ENCODE data around the gene RBM19. TPM values are rescaled to one million over a fixed set of nuclear protein-coding genes. Genes with fewer than 3 reads are reported as not detected.

The RBM19 gene
- polyA plus RNA-seq, 2 of the 4 experiments (the other 2 are of a cell fraction): 16.0 to 18.6 TPM

DNA sequence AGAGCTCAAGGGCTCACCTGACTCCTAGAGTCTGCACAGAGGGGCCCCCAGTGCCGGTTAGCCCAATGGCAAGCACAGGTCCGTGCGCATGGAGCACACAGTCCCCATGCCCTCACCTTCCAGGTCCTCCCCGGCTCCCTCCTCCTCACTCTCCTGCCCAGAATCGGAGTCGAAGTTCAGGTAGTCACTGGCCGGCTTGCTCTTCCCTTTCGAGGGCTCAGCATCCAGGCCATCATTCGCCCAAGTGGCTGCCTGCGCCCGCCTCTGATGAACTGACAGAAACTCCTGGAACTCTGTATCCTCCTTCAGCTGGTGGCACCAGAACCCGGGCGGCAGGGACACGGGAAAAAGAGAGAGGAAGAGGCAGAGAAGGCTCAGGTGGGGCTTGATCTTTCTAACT, 7.0 kb downstream of the RBM19 start:
- no peak overlapping the region for H3K4me2 ChIP-seq
- FAIRE-seq (no peak), ATAC-seq (no peak), DNase-seq (ENCODE audit: low read depth in 1 of 2, low spot score in 1 of 2) (no peak)
- H3K4me3 ChIP-seq: no peak overlapping the region
- 95% methylated on average over 14 of the region's 14 CpGs for WGBS (ENCODE audit: missing lambda C conversion rate)
- CTCF ChIA-PET: no interaction called here
- H3K27ac ChIP-seq: no peak overlapping the region
- no peaks in the 10 kb centered on the region for H3K9me3 ChIP-seq
- H3K4me1 ChIP-seq: no peaks in the 10 kb centered on the region
- POLR2A ChIA-PET: no interaction called here
- TF ChIP-seq CHD2 (IDR thresholded peaks at IDR 0.05; ENCODE audit: low read length, partially characterized antibody): no peak
- no peak for TF ChIP-seq EP300 (IDR thresholded peaks at IDR 0.05)
- TF ChIP-seq EHF (CRISPR knock-in tag; IDR thresholded peaks at IDR 0.05): no peak
- TF ChIP-seq SMC3 (IDR thresholded peaks at IDR 0.05): no peak

DNA sequence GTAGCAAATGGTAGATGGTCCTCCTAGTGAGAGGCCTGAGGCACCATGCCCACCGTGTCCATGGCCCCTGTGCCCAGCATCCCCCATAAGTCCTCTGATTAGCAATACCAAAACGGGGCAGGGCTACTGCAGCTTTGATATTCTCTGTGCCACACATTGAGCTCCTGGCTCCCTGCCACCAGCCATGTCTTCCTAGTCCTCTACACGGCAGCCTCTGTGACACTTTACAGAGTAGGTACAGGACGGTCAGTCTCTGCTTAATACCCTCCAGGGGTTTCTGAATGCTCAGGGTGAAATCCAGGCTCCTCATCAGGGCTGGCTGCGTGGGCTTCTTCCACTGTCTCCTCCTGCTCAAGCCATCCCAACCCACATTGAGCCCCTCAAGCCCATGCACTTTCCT, 8.0 kb downstream of the RBM19 start:
- Histone ChIP-seq H3K4me1 (no peaks in the 10 kb centered on the region), H3K4me3 (no peak overlapping the region), H3K9me3 (no peaks in the 10 kb centered on the region), H3K4me2 (no peak overlapping the region), H3K27ac (no peak overlapping the region)
- ATAC-seq (no peak), FAIRE-seq (no peak), DNase-seq (ENCODE audit: low read depth in 1 of 2, low spot score in 1 of 2) (no peak)
- CTCF ChIA-PET: interaction anchor here (0.6 to 2.7 kb wide), 3 partner anchors 8 to 171 kb away, joined by 3 to 14 read pairs (median 4); partner anchors contain the start of gene RBM19
- WGBS (ENCODE audit: missing lambda C conversion rate): 87% methylated on average over 5 of the region's 5 CpGs
- POLR2A ChIA-PET: no interaction called here
- no peak for TF ChIP-seq EHF (CRISPR knock-in tag; IDR thresholded peaks at IDR 0.05)
- no peak for TF ChIP-seq ZNF302 (CRISPR knock-in tag; IDR thresholded peaks at IDR 0.05)
- no peak for TF ChIP-seq ZSCAN20 (CRISPR knock-in tag; IDR thresholded peaks at IDR 0.05)
- TF ChIP-seq CEBPB (IDR thresholded peaks at IDR 0.05): no peak
- no peak for TF ChIP-seq ZC3H11A (IDR thresholded peaks at IDR 0.05)
- TF ChIP-seq, protein P1, sequence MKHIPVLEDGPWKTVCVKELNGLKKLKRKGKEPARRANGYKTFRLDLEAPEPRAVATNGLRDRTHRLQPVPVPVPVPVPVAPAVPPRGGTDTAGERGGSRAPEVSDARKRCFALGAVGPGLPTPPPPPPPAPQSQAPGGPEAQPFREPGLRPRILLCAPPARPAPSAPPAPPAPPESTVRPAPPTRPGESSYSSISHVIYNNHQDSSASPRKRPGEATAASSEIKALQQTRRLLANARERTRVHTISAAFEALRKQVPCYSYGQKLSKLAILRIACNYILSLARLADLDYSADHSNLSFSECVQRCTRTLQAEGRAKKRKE (CRISPR knock-in tag; IDR thresholded peaks at IDR 0.05; ENCODE audit: low read depth): no peak
- TF ChIP-seq RNF2 (IDR thresholded peaks at IDR 0.05; ENCODE audit: borderline replicate concordance, low read depth): no peak
- TF ChIP-seq, protein P2, sequence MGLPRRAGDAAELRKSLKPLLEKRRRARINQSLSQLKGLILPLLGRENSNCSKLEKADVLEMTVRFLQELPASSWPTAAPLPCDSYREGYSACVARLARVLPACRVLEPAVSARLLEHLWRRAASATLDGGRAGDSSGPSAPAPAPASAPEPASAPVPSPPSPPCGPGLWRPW (IDR thresholded peaks at IDR 0.05): no peak
- no peak for TF ChIP-seq SMC3 (IDR thresholded peaks at IDR 0.05)
- TF ChIP-seq RARB (CRISPR knock-in tag; IDR thresholded peaks at IDR 0.05): no peak
- no peak for TF ChIP-seq ZFP36 (IDR thresholded peaks at IDR 0.05; ENCODE audit: borderline replicate concordance, partially characterized antibody)
- no peak for TF ChIP-seq HOXB5 (CRISPR knock-in tag; IDR thresholded peaks at IDR 0.05)
- TF ChIP-seq, protein P3, sequence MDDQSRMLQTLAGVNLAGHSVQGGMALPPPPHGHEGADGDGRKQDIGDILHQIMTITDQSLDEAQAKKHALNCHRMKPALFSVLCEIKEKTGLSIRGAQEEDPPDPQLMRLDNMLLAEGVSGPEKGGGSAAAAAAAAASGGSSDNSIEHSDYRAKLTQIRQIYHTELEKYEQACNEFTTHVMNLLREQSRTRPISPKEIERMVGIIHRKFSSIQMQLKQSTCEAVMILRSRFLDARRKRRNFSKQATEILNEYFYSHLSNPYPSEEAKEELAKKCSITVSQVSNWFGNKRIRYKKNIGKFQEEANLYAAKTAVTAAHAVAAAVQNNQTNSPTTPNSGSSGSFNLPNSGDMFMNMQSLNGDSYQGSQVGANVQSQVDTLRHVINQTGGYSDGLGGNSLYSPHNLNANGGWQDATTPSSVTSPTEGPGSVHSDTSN (IDR thresholded peaks at IDR 0.05): no peak
- no peak for TF ChIP-seq HOXA7 (CRISPR knock-in tag; IDR thresholded peaks at IDR 0.05)
- TF ChIP-seq NFE2L2 (conservative IDR thresholded peaks at IDR 0.05; ENCODE audit: low read length): no peak
- no peak for TF ChIP-seq FOSL2 (IDR thresholded peaks at IDR 0.05)
- TF ChIP-seq FOSL2 (CRISPR knock-in tag; IDR thresholded peaks at IDR 0.05): no peak
- TF ChIP-seq KDM5A (IDR thresholded peaks at IDR 0.05): no peak
- TF ChIP-seq FOSB (CRISPR knock-in tag; IDR thresholded peaks at IDR 0.05): no peak
- TF ChIP-seq, protein P4, sequence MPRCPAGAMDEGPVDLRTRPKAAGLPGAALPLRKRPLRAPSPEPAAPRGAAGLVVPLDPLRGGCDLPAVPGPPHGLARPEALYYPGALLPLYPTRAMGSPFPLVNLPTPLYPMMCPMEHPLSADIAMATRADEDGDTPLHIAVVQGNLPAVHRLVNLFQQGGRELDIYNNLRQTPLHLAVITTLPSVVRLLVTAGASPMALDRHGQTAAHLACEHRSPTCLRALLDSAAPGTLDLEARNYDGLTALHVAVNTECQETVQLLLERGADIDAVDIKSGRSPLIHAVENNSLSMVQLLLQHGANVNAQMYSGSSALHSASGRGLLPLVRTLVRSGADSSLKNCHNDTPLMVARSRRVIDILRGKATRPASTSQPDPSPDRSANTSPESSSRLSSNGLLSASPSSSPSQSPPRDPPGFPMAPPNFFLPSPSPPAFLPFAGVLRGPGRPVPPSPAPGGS (IDR thresholded peaks at IDR 0.05): no peak

DNA sequence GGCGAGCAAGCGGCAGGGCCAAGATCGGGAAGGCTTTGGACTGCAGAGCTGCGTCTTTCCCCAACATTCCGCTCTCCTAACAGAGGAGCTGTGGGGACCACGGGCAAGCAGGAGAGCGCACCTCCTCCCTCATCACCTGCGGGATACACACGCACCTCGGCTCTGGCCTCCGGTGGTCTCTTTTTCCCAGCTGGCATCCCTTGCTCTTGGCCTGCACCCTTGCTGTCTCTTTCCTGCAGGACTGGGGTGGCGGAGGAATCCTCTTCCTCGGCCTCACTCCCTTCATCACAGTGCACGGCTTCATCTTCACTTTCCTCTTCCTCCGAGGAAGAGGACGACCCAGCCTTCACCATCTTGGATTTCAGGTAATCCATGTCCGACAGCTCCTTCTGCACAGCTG, 8.5 kb downstream of the RBM19 start:
- no peaks in the 10 kb centered on the region for H3K4me1 ChIP-seq
- TF ChIP-seq MAZ (IDR thresholded peaks at IDR 0.05; ENCODE audit: borderline replicate concordance, low read depth, low read length): no peak
- TF ChIP-seq NR3C1 (IDR thresholded peaks at IDR 0.05): no peak
- no peak for DNase-seq (ENCODE audit: low read depth in 1 of 2, low spot score in 1 of 2)
- no peak overlapping the region for H3K4me2 ChIP-seq
- H3K27ac ChIP-seq: no peak overlapping the region
- 83% methylated on average over 17 of the region's 17 CpGs for WGBS (ENCODE audit: missing lambda C conversion rate)
- H3K4me3 ChIP-seq: no peak overlapping the region
- FAIRE-seq: no peak
- POLR2A ChIA-PET: no interaction called here
- ATAC-seq: no peak
- H3K9me3 ChIP-seq: no peaks in the 10 kb centered on the region
- CTCF ChIA-PET: interaction anchor here (0.6 to 2.7 kb wide), 2 partner anchors 9 to 170 kb away, joined by 3 to 14 read pairs; partner anchors contain the start of gene RBM19

All from A549 (cell line).